CD4-positive, alpha-beta T cell treated with Interleukin-17A for 4 hours (primary cell): ENCODE results near the gene SLC18A2.
"Not testable (repeated sequence)": the region's sequence is repeated elsewhere in the genome, so short reads cannot be mapped to it uniquely, and the experiment has no call there.

ENCODE experiments used
- DNase-seq: peaks from one replicate; pipeline ENCODE4 v3.0.0-alpha.2; 2020; ENCODE audit warnings: mixed read lengths

The SLC18A2 gene

GRCh38 chr10:117240621-117241529 is at the start of gene SLC18A2:
Gene SLC18A2, plus strand, starts transcription at chr10:117241114. Its CDS starts 580 bp downstream, at chr10:117241694.
- DNase-seq, result no peak

- no peak for DNase-seq
Observed at GRCh38 chr10:117197189-117197588, 43.7 kb upstream of the SLC18A2 start, which contains the start of gene KCNK18. Gene KCNK18, plus strand, starts transcription at chr10:117197489. Its CDS starts 0 bp downstream, at chr10:117197489.

GRCh38 chr10:117198088-117198487 is 42.8 kb upstream of the SLC18A2 start:
- no peak for DNase-seq

- no peak for DNase-seq
Observed at GRCh38 chr10:117201826-117202225, 39.1 kb upstream of the SLC18A2 start.

- DNase-seq, result no peak
Observed at GRCh38 chr10:117204316-117204715, 36.6 kb upstream of the SLC18A2 start.

- DNase-seq, result no peak
Observed at GRCh38 chr10:117212176-117212575, 28.7 kb upstream of the SLC18A2 start.

- DNase-seq, result no peak
Observed at GRCh38 chr10:117214401-117214800, 26.5 kb upstream of the SLC18A2 start.

GRCh38 chr10:117215079-117215478 is 25.8 kb upstream of the SLC18A2 start:
- no peak for DNase-seq

GRCh38 chr10:117216028-117216427 is 24.9 kb upstream of the SLC18A2 start:
- DNase-seq, result no peak

GRCh38 chr10:117216611-117217195 is 24.2 kb upstream of the SLC18A2 start:
- DNase-seq, result peak; percentile 78

GRCh38 chr10:117217196-117217761 is 23.6 kb upstream of the SLC18A2 start:
- peak; percentile 28 for DNase-seq

GRCh38 chr10:117218654-117219053 is 22.3 kb upstream of the SLC18A2 start:
- no peak for DNase-seq

- DNase-seq, result no peak
Observed at GRCh38 chr10:117221156-117221711, 19.7 kb upstream of the SLC18A2 start.

- DNase-seq, result no peak
Observed at GRCh38 chr10:117222552-117222951, 18.4 kb upstream of the SLC18A2 start.

GRCh38 chr10:117222976-117223692 is 17.8 kb upstream of the SLC18A2 start:
- no peak for DNase-seq

GRCh38 chr10:117223693-117224430 is 17.1 kb upstream of the SLC18A2 start:
- DNase-seq, result no peak

- no peak for DNase-seq
Observed at GRCh38 chr10:117224881-117225280, 16.0 kb upstream of the SLC18A2 start.

- no peak for DNase-seq
Observed at GRCh38 chr10:117226813-117227451, 14.0 kb upstream of the SLC18A2 start.

GRCh38 chr10:117228210-117228609 is 12.7 kb upstream of the SLC18A2 start:
- no peak for DNase-seq

- DNase-seq, result not testable (repeated sequence)
Observed at GRCh38 chr10:117230107-117230506, 10.8 kb upstream of the SLC18A2 start.

- DNase-seq, result no peak
Observed at GRCh38 chr10:117237401-117237991, 3.4 kb upstream of the SLC18A2 start.
